Measurements from ENCODE around the gene PRR13.
A peak's percentile ranks its signal among the peaks of the same experiment; 100 is the strongest.
"Not testable (repeated sequence)": the region's sequence is repeated elsewhere in the genome, so short reads cannot be mapped to it uniquely, and the experiment has no call there.

Gene PRR13, protein sequence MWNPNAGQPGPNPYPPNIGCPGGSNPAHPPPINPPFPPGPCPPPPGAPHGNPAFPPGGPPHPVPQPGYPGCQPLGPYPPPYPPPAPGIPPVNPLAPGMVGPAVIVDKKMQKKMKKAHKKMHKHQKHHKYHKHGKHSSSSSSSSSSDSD

DNA sequence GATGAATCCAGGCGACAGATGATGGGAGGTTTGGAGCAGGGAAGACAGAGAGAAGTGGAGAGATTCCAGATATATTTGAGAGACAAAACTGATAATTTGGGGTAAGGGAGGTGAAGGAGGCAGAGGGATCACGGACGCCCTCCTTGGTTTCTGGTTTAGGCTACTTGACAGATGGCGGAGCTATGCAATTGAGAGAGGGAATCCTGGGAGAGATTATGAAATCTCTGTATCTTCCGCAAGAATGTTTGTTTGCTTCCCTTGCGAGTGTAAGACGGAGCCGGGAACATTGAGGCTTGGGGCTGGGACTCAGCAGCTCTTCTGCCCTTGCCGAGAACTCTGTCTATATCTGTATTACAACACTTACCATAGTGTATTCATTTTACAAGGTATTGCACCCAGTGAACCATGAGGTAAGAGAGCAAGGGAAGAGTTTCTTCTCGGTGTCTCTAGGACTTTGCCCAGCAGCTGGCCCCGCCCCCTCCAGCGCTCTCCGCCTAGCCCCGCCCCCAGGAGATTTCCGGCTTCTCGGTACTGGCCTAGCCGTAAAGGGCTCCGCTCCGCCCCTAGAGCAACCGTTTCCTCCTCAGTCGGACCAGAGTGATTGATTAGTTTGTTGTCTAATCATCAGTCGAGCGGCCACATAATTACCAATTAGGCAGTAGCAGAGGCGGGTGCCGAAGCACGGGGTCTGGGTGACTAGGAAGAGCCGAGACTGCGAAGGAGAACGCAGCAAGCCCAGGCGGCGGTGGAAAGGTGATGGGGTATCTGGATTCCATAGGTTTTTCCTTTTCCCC, at the start of gene PRR13:
TSS of gene PRR13 (plus strand) at position 695 of the 794 bp plus-strand sequence. CDS start 981 bp downstream, outside the sequence.
- DNase-seq, result peak; percentile 98

- no peak for DNase-seq
These were observed 41.6 kb upstream of the PRR13 start for GRCh38 chr12:53399896-53400295.

DNA sequence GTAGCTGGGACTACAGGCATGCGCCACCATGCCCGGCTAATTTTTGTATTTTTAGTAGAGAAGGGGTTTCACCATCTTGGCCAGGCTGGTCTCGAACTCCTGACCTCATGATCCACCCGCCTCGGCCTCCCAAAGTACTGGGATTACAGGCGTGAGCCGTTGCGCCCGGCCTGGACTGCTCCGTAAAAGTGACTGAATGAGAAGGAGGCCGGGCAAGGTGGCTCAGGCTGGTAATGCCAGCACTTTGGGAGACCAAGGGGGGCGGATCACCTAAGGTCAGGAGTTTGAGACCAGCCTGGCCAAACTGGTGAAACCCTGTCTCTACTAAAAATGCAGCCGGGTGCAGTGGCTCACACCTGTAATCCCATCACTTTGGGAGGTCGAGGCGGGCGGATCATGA, 39.2 kb upstream of the PRR13 start:
- DNase-seq, result not testable (repeated sequence)

DNA sequence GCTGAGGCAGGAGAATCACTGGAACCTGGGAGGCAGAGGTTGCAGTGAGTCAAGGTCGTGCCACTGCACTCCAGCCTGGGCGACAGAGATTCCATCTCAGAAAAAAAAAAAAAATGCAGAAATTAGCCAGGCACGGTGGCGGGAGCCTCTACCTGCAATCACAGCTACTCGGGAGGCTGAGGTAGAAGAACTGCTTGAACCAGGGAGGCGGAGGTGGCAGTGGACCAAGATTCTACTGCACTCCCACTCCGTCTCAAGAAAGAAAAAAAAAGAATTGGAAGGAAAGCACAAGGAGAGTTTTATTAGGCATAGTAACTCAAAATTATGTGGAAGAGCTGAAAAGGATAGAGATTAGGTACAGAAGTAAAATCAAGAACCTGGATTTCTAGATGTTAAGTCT, 38.7 kb upstream of the PRR13 start:
- DNase-seq, result no peak

- DNase-seq, result no peak
These were observed 30.6 kb upstream of the PRR13 start for GRCh38 chr12:53410951-53411350.

DNA sequence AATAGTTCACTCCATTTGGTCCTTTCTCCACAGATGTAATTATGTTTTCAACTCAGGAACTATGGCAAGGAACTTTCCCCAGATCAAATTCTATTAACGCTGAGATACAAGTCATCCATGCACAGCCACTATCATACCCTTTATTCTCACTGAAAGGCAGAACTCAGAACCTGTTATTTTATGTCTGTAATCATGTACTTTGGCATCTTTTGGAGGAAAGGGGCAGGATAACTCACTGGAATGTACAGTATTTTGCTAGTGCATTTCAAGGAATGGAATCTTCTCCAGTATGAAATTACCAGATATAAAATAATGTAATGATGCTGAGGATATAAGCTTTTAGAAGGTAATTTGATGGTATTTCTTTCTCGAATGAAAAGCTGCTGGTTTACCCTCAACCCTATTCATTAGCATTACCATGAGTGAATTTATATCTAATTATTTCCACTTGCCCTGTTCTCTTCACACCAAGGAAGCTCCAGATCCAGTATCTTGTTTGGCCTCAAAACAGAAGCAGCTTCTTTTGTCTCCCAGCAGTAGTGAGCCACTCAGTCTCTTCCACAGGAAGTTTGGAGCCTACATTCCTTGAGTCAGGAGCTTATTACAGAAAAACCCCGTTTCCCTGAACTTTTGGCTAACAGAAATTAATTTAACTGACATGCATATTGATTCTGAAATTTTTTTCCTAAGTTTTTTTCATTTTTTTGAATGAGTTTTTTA, 27.9 kb upstream of the PRR13 start:
- no peak for DNase-seq

DNA sequence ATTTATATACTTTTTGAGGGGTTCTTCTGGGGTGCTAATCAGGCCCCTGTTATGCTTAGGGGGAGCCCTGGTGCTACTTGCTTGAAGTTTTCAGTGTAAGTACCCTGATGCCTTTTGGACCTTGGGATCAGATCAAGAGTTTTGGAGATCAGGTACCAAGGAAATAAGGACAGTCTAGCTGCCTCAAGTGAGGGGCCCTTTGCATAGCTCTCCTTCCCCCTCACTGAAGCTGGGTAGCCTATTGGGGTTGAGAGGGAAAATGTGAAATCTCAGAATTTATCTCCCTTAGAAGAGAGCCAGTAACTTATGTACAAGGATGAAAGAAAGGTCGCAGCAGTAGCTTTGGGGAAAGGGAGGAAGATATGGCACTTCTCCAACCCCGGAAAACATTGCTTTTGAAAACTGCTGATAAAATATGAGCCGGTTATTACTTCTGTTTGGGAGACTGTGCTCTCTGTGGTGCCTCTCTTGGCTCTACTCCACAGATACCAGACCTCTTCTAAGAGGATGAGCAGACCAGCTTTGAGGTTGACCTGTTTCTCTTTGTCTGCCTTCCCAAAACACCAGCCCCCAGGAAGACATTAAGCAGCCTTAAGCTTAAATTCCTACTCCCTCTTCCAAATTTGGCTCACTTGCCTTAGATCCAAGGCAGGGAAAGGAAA, 26.6 kb upstream of the PRR13 start:
- no peak for DNase-seq

GRCh38 chr12:53415752-53416389, 25.7 kb upstream of the PRR13 start:
- DNase-seq, result not testable (repeated sequence)

DNA sequence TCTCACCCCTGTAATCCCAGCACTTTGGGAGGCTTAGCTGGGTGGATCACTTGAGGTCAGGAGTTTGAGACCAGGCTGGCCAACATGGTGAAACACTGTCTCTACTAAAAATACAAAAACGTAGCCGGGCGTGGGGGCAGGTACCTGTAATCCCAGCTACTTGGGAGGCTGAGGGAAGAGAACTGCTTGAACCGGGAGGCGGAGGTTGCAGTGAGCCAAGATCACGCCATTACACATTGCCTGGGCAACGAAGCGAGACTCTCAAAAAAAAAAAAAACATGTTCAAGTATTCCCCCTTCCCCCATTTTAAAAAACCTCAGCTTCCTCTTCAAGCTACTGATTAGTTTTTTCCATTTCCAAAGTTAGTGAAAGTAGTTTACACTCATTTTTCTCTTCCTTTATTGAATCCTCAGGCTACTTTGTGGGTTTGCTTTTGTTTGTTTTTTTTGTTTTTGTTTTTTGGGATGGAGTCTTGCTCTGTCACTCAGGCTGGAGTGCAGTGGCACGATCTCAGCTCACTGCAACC, 24.2 kb upstream of the PRR13 start:
- not testable (repeated sequence) for DNase-seq

DNA sequence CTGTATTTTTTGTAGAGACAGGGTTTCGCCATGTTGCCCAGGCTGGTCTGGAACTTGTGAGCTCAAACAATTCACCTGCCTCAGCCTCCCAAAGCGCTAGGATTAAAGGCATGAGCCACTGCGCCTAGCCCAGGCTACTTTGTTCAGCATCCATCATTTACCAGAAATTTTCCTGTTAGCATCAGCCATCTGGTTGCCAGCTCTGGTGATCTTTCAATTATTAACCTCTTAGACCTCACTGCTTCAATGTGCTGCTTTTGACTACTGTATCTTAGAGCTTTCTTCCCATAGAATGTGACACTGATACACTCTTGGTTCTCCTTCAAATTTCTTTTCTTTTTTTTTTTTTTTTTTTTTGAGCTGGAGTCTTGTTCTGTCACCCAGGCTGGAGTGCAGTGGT, 23.3 kb upstream of the PRR13 start:
- DNase-seq, result no peak

DNA sequence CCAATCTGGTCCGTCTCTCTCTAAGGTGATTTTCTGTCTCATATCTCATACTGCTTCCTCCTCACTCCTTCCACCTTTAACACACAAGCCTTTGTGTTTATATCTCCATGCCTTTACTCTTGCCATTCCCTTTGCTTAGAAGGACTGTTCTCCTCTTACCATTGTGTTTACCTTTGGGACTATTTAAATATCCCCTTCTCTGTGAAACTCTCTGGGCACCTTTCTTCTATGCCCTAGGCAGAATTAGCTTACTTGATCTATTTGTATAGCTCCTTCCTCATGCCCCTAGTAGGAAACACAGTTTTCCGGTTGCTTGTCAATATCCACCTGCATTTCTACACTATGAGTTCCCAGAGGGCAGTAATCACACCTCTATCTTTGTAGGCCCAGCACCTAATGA, 21.8 kb upstream of the PRR13 start:
- DNase-seq, result no peak

GRCh38 chr12:53422247-53422646, 19.3 kb upstream of the PRR13 start:
- DNase-seq, result not testable (repeated sequence)

DNA sequence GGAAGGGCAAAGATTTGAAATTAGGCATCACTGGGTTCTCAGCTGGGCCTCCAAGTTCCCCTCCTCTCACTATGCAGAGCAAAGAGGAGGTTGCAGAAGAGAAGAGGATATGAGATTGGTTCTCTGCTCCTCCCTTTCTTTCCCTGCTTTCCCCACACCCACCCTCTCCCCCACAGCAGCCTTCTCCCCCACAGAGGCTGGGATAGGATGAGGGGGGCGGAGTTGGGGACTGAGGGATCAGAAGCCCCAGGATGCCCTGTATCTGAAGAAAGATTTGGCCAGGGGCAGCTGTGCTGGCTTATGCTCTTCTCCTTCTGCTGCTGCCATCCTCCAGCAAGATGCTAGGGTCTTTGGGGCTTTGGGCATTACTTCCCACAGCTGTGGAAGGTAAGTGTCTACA, 17.9 kb upstream of the PRR13 start, which contains the start of gene AMHR2:
TSS of gene AMHR2 (plus strand) at position 259 of the 400 bp plus-strand sequence. CDS start at position 339, 80 bp downstream.
- no peak for DNase-seq

GRCh38 chr12:53424626-53425514, 16.7 kb upstream of the PRR13 start:
- no peak for DNase-seq

GRCh38 chr12:53425515-53426150, 15.9 kb upstream of the PRR13 start:
- no peak for DNase-seq

DNA sequence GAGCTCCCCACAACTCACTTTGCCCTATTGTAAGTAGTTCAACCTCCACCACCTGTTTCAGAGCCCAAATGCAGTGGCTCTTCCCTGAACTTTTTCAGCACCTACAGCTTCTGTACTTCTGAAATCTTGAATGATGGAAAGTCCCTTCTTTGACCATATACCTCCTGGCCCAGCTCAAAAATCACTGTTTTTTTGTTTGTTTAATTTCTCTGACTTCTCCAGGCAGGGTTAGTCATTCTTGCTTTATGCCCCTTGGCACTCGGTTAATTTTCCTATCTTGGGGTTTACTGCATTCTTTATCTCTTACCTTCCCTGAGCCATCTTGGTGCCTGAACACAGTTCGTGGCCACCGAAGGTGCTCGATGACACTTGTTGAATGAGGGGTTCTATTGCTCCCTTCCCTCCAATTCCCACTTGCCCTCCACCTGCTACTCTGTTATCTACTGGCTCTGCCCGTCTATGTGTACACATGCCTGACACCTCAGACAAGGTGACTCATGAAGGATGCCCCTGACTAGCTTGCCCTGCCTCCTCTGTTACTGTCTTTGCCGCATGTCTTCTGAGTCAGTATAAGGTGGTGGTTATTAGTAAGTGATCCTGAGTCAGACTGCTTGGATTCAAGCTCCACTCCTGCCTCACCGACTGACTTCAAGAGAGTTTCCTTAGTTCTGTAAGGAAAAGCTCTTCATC, 13.5 kb upstream of the PRR13 start:
- DNase-seq, result no peak

GRCh38 chr12:53428741-53429140, 12.8 kb upstream of the PRR13 start:
- DNase-seq, result no peak

- no peak for DNase-seq
These were observed 11.4 kb upstream of the PRR13 start for GRCh38 chr12:53430116-53430515.

DNA sequence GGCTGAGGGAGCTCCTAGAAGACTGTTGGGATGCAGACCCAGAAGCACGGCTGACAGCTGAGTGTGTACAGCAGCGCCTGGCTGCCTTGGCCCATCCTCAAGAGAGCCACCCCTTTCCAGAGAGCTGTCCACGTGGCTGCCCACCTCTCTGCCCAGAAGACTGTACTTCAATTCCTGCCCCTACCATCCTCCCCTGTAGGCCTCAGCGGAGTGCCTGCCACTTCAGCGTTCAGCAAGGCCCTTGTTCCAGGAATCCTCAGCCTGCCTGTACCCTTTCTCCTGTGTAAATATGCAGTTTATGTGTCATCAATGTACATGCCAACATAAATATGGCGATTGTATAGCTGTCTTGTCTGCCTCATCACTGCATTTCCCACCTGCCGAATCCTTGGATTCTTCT, 10.3 kb upstream of the PRR13 start:
- DNase-seq, result no peak

GRCh38 chr12:53435326-53435725, 6.2 kb upstream of the PRR13 start:
- not testable (repeated sequence) for DNase-seq

Data from NCI-H510A treated with DMSO at 0.1 percent for 48 hours (cell line).